Measurements from ENCODE around the gene KLHDC8A.

The KLHDC8A gene

DNA sequence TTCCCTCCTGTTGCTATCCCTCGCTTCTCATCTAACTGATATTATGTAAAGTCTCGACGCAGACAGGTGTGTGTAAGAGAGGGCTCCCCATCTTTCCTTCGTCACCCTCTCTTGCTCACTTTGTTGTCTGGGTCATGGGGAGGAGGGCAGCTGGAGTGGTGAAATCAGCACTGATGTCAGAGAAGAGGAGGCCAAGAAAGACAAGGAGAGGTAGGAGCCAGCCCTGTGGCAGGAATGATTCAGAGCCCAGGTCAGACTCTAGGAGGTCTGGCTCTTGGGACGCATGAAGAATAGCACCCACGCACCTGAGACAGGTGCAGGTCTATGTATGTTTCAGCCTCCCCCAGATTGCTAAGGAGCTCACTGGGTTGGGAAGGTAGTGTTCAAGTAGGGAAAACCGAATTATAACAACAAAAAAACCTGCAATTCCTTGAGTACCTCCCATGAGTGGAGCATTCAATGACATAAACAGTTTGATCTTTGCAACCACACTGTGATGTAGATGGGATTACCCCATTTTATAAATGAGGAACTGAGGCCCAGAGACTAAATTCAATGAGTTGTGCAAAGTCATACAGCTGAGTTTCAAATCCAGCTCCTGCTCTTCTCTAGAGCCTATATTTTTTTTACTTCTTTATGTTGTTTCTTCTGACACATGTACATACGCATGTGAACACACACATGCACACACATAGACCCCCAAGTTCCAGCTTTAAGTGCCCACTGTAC, 45.6 kb downstream of the KLHDC8A start:
- no peak for DNase-seq (ENCODE audit: low read depth)
- no peak for TF ChIP-seq CTCF (IDR thresholded peaks at IDR 0.05; ENCODE audit: low read depth, low read length, missing control alignments)
- no peak overlapping the region for H3K4me3 ChIP-seq (ENCODE audit: low read depth, low read length)

DNA sequence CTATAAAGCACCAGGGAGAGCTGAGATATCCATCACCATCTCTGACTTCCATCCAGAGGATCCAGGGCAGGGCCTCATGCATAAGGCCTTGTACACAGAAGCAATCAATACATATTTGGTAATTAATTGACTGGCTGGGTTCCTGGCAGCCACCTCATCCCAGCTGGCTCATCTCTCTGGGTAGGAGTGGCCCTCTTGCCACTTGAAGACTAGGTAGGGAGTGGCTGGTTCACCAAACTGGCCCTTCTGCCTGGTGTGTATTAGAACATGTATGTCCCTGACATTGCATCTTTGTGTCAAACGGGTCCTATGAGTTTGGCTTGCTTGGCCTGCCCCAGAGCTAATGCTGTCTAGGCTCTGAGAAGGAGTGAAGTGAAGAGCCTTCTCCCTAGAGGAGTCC, 47.0 kb downstream of the KLHDC8A start:
- no peak overlapping the region for H3K4me3 ChIP-seq (ENCODE audit: low read depth, low read length)
- no peak for TF ChIP-seq CTCF (IDR thresholded peaks at IDR 0.05; ENCODE audit: low read depth, low read length, missing control alignments)
- no peak for DNase-seq (ENCODE audit: low read depth)

- no peak for TF ChIP-seq CTCF (IDR thresholded peaks at IDR 0.05; ENCODE audit: low read depth, low read length, missing control alignments)
- no peak overlapping the region for H3K4me3 ChIP-seq (ENCODE audit: low read depth, low read length)
- DNase-seq (ENCODE audit: low read depth), result no peak
These were observed 49.7 kb downstream of the KLHDC8A start for GRCh38 chr1:205306929-205307566.

DNA sequence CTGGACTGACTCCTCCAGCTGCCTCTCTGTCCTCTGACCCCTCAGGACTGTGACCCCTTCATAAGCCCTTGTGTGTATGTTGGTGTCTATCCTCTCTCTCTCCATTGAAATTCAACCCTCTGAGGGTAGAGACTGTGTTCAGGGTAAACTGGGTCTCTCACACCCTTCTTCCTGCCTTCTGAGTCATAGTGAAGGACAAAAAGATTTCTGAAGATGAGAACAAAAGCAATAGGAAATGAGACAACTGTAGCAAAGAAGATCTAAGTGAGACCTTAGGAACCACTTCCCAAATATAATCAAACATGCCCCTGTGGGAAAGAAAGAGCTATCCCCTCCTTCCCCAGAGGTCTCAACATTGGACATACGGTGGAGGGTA, 52.0 kb downstream of the KLHDC8A start:
- no peak overlapping the region for H3K4me3 ChIP-seq (ENCODE audit: low read depth, low read length)
- no peak for TF ChIP-seq CTCF (IDR thresholded peaks at IDR 0.05; ENCODE audit: low read depth, low read length, missing control alignments)
- no peak for DNase-seq (ENCODE audit: low read depth)

DNA sequence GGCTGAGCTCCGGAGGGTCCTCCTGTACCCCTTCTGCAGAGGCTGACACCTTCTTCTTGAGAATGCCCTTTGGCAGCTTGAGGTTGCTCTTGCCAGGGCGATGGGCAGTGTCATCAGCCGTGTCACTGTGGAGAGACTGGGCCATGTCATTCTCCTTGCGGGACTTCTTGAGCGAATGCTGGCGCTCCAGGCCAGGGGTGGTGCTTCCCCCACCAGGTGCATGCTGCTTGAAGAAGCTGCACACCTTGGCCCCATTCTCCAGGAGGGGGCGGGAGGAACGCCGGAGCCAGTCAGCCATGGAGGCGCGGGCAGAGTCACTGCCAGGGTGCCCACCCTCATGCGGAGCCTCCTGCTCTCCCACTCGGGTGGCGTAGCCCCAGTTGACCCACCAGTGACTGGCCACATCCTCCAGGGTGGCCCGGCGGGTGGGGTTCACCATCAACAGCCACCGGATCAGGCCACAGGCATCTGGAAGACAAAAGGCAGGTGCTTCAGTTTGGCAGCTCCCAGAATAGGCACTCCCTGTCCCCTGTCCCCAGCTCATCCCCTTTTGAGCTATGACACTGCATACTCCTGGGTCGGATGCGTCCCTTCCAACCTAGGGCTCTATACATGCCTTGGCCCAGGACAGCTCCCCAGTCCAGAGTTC, 52.6 kb downstream of the KLHDC8A start:
- no peak overlapping the region for H3K4me3 ChIP-seq (ENCODE audit: low read depth, low read length)
- no peak for TF ChIP-seq CTCF (IDR thresholded peaks at IDR 0.05; ENCODE audit: low read depth, low read length, missing control alignments)
- no peak for DNase-seq (ENCODE audit: low read depth)

- no peak for TF ChIP-seq CTCF (IDR thresholded peaks at IDR 0.05; ENCODE audit: low read depth, low read length, missing control alignments)
- H3K4me3 ChIP-seq (ENCODE audit: low read depth, low read length), result no peak overlapping the region
- DNase-seq (ENCODE audit: low read depth), result no peak
These were observed 53.4 kb downstream of the KLHDC8A start for GRCh38 chr1:205303247-205303888.
